Left forelimb (tissue), 1 donor: Measurements from ENCODE around the gene XPR1.

ENCODE experiments used
- DNase-seq: peaks from one replicate; pipeline ENCODE4 v3.0.0-alpha.2; 2018; ENCODE audit warnings: low spot score

The XPR1 gene

DNA sequence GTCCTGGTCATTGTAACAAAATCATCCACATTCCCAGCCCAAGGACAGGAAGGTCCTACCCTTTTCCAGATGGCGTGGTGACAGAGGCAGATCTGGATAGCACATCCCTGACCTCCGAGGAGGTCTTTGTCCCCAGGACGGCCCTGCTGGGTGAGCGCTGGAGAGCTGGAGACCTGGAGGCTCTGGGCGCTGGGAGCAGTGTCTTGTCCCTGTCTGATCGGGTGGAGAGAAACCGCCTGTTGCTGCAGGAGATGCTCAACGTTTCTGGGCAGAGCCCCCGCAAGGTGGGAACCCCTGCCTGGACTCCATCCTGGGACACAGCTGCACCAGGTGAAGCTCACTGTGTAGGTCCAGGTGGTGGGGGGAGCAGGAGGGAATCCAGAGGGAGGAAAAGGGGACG, 284.9 kb downstream of the XPR1 start:
- no peak for DNase-seq

DNA sequence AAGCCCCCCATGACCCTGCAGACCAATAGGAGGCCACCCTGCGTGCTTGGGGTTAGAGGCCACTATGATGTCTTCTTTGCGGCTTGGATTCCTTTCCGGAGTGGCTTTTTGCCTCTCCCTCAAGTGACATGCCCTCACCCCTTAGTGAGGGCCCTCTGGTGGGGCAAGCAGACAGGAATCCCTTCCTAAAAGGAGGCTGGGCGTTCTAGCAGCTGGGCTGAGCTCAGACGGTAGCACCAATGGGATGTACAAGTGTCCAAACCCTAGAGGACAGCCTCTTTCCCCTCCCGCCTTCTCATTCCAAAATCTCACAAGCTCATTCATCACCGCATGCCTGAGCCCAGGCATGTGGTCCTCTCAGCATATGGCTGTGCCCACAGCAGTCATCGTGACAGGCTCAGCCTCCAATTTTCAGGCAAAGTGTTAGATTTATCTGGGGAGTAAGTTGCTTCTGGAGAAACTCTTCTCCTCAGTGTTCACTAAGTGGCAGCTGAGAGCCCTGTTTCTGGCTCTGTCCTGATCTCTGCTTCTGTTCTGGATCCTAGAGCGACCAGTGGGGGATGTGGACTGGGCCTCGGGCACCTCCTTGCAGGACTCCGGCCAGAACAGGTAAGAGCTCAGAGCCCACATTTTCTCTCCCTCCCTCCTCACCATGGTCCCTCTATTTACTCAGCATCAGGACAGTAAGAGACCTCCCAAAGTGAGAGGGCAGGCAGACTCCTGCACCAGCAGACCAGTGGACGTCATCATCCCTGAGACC, 285.7 kb downstream of the XPR1 start:
- no peak for DNase-seq

DNA sequence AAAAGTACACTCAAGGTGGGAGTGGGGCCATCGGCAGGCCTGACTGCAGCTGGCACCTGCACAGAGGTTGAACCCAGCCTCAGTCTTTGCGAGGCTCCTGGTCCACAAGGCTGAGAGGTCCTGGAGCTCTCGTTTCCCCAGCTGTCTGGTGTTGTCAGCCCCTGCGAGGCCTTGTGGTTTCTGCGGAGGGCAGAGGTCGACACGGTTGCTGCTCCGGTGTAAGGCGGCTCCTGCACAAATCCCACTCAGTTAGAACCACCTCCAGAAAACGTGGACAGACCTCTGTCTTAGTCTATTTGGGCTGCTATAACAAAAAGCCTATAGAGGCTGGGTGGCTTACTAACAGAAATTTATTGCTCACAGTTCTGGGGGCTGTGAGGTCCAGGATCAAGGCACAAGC, 286.7 kb downstream of the XPR1 start:
- no peak for DNase-seq

DNA sequence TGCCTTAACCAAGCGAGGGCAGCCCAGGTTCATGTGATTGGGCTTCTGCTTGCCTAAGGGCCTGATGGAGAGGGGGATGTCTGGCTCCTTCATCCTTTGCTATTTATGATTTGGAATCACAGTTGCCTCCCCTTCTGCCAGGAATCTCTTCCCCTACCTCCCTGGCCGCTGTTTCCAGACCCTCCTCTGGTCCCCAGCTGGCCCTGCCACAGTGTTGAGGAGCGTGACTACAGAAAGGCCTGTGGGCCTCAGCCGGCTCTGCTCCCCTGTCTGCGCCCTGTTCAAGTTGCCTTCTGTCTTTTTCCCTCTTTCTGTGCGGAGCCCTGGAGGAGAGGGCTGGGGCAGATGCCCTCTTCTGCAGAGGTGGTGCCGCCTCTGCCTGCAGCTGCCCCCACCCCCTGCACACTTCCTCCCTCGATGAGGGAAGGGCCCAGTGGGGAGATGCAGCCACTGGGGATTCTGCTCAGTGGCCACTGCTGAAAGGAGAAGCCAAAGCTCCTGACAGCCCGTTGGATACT, 287.4 kb downstream of the XPR1 start:
- no peak for DNase-seq

DNA sequence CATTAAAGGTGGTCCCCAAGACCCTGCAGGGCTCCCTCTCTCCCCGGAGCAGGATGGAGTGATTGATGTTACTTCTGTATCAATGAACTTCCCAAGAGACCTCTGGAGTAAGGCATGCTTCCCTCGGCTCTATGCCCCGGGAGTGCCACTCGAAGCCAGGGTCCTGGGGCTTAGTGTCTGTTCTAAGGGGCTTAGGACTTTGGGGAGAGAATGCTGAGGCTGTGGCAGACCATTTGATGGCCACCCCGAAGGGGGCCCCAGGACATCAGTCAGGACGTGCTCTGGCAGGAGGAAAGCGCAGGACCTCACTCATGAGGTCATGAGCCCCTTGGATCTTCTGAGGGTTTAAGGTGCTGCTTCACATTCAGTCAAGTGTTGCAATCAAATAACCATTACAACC, 288.4 kb downstream of the XPR1 start:
- no peak for DNase-seq

DNA sequence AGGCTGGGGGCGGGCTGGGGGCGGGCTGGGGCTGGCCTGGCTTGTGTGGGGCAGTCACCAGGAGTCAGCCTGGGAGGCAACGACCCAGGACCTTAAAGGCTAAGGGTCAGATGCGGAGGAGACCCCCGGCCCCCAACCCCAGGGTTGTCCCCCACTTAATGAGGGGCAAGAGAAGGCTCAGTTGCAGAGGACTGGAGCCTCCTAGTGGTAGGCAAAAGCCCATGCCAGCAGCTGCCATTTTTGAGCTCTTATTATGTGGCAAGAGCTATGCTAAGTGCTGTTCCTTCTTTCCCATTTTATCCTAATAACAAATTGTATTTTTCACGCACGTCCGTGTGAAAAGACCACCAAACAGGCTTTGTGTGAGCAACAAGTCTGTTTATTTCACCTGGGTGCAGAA, 288.9 kb downstream of the XPR1 start:
- no peak for DNase-seq

DNA sequence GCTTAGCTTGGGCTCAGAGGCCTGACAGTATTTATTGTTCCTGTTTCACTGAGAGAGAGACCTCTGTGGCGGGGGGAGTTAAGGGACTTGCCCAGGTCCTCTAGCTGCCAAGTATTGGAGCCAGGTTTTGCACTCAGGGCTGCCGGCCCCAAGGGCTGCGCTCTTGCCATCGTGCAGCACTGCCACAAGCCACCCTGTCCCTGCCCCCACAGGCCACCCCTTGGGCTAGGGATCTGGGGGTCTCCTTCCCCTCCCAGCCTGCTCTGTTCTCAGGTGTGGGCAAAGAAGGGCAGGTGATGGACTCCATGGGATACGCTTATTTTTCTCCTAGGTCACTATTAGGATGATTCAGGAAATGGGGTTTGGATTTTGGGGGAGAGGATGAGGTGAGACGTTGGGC, 289.6 kb downstream of the XPR1 start:
- no peak for DNase-seq

DNA sequence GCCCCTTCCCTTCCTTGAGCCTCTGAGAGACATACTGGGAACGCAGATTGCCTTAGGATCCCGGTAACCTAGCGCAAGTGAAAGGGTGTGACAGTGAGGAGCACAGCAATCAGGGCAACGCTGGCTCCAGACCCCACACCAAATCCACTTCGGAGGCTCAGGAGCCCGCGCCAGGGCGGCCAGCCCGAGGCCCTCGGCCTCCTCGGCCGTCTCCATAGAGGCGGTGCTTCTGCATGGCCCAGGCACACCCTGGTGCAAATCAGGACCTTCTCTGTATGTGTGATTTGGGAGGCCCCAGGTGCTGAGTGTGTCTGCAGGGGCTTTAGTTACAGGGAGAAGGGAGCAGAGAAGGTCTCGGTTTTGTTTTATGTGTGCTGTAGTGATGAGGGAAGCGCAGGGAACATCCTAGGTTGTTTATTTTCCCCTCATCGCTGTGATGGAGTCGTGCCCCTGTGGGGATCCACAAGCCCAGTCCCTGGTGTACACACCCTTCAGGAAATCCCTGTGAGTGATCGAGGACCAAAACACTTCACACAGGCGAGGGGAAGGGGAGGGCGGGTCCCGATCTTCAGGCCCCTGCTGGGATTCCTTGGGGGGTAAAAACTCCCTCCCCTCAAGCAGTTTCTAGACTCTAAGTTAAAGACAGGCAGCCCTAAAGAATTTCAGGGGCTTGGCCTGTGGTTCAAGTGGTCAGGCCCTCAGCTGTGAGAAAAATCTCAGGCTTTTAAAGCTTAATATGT, 290.2 kb downstream of the XPR1 start:
- no peak for DNase-seq

DNA sequence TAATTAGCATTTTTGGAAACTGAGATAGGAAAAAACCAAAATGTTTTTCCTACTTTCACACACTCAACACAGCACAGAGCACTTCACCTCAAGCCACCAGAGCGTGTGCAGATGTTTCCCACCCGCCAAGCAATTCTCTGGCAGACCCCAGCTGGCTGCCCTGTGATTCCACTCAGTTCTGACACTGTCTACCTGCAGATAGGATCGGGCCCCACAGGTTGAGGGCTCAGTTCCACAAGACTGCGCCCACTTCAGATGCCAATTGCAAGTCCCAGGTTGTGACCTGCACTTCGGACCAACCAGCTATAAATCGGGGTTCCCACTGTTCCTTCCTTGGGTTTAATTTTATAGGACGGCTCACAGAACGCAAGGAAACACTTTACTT, 290.8 kb downstream of the XPR1 start:
- DNase-seq = no peak

DNA sequence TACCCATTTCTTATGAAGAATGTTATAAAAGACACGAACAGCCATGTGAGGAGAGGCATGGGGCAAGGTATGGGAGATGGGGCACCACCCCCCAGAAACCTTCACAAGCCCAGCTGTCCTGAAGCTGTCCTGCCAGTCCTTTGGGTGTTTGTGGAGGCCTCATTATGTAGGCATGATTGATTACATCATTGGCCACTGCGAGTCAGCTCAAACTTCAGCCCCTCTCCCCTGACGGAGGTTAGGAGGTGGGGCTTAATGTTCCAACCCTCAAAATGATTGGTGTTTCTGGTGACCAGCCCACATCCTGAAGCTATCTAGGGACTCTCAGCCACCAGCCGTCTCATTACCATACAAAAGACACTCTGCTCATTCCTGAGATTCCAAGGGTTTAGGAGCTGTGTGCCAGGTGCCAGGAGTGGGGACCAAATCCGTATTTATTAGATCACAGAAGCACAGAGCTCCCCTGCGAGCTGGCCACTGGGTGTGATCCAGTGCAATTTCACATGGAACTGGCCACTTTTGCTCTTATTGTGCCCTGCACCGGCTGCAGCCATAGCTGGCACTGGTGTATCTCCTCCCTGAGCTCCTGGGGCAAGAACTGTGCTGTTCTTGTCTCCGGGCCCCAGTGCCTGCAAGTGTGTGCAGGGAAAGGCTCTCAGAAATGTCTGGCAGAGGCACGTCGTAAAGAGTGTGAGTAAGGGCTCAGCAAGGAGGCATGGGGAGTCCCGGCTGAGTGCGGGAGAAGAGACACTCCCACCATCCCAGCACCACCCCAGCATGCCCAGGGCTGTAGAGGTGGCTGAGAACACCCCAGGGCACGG, 291.4 kb downstream of the XPR1 start:
- no peak for DNase-seq

DNA sequence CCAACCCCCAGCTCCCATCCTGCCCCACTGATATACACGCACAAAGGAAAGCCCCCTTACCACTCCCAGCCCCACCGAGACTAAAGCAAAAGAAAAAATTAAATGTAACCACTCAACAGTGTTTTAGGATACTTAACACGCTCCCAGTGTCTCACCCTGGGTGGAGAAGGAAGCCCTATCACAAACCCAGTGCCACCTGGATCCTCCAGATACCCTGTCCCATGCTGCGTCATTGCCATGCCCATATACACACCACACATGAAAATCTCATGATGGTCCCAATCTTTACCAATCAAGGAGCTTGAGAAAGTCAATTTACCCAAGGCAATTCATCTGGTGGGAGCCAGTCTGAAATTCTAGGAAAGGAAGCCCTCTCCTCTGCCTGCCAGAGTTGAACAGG, 292.1 kb downstream of the XPR1 start:
- DNase-seq = no peak

DNA sequence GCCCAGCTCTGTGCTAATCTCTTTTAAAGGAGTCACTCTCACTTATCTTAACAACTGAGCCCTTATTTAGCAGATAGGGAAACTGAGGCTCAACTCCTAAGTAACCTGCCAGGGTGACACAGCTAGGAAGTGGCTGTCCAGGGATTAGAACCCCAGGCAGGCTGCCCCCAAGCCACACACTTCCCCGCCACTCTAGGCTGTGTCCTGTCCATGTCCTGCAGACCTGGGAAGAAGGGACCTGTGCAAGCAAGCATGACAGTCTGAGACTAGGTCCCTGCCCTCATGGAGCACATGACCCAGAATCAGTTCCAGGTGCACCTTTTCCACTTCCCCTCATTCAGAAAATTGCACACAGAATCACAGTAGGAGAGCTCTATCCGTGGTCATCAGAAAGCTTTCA, 293.1 kb downstream of the XPR1 start:
- no peak for DNase-seq

DNA sequence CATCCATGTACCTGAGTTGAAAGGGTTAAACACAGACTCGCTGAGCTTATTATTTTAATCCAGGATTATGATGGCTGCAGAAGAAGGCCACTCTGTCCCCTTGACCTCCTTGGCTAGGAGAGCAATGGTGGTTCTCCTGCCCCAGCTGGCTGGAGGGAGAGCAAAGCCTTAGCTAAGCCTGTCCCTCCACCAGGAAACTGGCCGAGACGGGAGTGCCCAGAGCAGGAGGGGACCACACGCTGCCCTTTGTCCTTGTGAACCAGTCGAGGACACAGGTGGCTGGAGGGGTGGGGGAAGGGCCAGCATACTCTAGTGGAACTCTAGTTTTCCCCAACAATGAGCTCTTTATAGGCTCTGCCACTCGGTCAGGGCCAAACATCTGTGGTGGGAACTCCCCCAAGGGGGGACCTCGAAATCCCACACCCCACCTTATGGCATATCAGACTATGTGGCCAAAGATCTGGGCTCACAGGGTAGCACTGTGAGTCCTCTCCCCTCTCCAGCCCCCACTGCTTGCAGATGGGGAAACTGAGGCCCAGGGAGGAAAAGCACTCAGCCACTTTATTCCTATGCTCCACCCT, 293.7 kb downstream of the XPR1 start:
- no peak for DNase-seq

DNA sequence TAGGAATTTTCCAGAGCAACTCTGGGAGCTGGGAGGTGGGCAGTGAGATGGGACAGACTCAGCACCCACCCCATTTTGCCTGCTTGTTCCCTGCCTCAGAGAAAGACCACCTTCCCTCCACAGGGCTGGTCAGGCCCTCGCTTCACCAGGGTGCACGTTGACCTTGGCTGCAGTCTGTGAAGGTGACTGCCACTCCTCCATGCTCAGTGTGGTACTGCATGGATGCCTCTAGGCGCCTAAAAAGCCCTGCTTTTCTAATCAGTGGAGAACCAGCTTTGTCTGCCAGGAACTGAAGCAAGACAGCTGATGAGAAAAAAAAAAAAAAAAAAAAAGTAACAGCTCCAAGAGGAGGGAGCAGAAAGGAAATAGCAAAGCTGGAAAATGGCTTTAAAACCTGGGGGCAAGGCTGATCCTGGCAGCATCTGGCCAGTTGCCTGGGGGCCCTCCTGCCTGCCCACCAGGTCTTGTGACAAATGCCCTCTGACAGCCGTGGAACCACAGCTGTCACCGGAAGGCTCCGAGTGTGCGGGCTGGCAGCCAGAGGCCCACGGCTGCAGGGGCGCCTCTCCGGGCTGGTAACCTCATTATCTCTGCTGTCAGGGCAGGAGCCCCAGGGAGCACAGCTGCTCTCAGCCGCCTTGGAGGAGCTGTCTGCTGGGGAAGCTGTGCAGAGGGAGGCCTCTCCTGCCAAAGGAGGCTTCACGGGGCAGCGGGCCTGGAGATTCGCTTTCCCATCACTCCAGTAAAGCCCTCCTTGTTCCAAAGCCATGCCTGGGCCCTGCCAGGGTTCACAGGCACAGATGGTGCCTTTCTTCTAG, 294.6 kb downstream of the XPR1 start:
- DNase-seq = peak; percentile 91

DNA sequence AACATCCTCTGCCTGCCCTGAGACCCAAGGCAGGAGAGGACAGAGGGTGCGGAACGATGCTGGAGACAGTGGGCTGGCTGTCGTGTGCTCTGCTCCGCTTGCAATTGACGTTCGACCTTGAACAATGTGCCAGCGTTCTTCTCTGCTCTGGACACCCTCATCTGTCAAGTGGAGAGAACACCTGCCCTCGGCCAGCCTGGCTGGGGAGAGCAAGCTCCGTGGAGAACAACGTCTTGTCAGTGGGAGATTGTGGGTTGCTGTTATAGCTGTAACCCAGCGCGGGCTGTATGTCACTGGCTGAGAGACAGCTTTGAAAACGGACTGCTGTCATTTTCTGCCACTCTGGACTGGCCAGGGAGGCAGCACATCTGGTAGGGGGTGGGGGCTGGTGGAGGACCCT, 295.5 kb downstream of the XPR1 start:
- no peak for DNase-seq

DNA sequence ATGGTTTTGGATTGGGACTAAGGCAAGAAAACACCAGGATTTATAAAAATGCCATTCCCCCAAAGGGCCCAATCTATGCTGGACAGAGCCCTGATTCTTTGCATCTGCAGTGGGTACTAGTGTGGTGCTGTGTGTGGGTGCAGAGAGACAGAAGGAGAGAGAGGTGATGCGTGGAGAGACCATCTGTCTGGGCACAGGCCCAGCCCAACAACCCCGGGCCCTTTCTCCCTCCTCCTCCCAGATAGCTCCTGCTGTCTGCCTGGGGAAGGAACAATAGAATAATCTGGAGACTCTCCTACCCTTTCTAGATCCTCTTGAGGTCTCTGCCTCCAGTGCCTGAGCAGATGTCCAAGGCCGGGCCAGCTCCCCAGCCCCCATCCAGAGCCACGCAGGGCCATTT, 296.0 kb downstream of the XPR1 start:
- no peak for DNase-seq

DNA sequence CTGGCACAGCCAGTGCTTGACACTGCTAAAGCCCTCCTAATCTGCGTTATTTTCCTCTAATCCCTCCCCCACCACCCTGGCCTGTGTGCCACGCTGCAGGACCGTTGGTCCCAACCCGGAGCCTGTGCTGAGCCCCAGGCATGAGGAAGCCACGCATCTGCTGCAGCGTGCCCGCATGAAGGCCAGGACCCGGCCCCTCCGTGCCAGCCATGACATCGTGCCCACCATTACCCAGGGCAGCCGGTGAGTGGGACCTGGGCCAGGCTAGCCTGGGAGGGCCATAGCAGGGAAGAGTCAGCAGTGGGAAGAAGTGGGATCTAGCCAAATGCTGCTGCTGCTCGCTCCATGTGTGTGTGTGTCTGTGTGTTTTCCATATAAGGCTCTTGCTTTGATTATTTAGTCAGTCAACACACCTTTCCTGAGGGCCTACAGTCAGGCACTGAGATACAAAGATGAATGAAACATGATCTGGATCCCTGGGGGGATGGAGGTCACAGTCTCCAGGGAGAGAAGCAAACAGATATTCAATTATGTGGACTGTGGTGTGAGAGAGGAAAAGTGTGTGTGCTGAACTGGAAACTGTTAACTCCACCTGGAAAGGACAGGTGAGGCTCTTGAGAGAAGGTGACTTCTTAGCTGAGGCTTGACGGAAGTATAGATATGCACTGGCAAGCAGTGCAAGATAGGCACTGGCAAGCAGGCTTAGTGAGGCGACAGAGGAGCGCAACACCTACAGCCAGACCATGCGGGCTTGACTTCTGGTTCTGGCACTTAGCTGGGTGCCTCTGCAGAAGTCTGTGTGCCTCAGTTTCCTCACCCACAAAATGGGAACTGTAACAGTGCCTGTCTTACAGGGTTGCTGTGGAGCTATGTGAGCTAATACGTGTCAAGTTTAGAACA, 296.8 kb downstream of the XPR1 start:
- DNase-seq = no peak

DNA sequence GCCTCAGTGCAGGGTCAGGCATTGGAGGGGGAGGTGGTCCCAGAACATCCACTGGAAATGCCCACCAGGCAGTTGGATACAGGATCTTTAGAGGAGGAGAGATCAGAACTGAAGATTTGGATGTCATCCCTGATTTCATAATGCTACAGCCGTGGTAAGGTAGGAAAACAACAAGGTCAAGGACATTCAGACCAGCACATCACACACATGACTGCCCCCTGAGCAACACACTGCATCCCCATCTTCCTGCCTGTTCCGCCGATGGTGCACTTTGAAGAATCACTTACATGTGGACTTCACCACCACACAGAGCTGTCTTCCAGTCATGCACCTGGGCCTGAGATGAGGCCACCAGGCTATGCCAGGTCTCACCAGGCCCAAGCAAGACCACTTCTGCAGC, 297.6 kb downstream of the XPR1 start:
- no peak for DNase-seq

DNA sequence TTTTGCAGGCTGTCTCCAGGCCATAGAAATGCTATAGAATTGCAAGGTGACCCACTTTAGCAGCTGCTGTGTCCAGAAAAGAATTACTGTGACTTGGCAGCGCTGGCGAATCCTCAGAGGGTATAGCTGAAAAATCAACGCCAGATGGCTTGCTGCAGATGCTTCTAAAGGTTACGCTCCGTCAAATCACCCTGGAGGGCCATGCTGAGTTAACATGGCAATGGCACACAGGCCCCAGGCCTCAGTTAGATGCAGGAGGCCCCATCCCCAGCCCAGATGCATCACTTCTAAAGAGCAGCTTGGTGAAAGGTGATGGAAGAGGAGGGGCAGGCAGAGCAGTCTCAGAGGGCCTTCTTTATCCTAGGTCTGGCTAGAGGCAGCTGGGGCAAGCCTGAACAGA, 298.9 kb downstream of the XPR1 start:
- DNase-seq = no peak

DNA sequence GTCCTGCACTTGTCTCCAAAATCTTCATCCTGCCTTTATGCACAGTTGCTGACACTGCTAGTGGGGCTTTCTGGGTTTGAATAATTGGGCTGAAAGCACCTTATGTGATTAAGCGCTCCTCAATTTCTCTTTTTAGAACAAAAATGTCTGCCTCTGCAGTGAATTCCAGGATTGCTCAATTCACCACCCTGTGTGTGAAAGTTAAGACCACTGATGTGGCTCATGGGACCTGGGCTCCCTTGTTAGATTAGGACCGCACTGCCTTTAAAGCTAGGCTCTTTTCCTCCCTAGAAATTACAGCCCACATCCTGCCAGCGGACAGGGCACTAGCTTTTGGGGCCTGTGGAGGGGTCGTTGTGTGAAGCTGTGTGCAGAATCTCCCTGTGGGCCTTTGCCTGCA, 299.7 kb downstream of the XPR1 start:
- DNase-seq = no peak
